Neural cell (in vitro differentiated cells): Measurements from ENCODE around the gene PRKACA.
"Not testable (repeated sequence)": the region's sequence is repeated elsewhere in the genome, so short reads cannot be mapped to it uniquely, and the experiment has no call there.

Experiments used
- EP300 ChIP-seq: fragments of 450-650 bp; conservative IDR thresholded peaks from 2 replicates; pipeline ENCODE4 v1.6.1; 2014; ENCODE audit warnings: antibody characterized with exemption, mild to moderate bottlenecking, moderate library complexity; ENCODE audit not compliant: poor library complexity, severe bottlenecking
- EZH2 ChIP-seq: fragments of 200-600, 300-800 bp; shearing (Covaris generic), sonication (generic); IDR thresholded peaks from 2 replicates; pipeline ENCODE4 v1.6.1; 2014; ENCODE audit warnings: antibody characterized with exemption, low read length, borderline replicate concordance, mild to moderate bottlenecking; ENCODE audit not compliant: insufficient read depth, poor library complexity, severe bottlenecking
- TF ChIP-seq, protein P1 (sequence below): fragments of 450-650 bp; IDR thresholded peaks from 2 replicates; pipeline ENCODE4 v1.5.1; 2014; ENCODE audit warnings: antibody characterized with exemption, mild to moderate bottlenecking, moderate library complexity; ENCODE audit not compliant: poor library complexity, severe bottlenecking

GRCh38 chr19:14047866-14048265 is 69.7 kb downstream of the PRKACA start:
- TF ChIP-seq EP300, EZH2: not testable (repeated sequence)
- TF ChIP-seq, protein P1, sequence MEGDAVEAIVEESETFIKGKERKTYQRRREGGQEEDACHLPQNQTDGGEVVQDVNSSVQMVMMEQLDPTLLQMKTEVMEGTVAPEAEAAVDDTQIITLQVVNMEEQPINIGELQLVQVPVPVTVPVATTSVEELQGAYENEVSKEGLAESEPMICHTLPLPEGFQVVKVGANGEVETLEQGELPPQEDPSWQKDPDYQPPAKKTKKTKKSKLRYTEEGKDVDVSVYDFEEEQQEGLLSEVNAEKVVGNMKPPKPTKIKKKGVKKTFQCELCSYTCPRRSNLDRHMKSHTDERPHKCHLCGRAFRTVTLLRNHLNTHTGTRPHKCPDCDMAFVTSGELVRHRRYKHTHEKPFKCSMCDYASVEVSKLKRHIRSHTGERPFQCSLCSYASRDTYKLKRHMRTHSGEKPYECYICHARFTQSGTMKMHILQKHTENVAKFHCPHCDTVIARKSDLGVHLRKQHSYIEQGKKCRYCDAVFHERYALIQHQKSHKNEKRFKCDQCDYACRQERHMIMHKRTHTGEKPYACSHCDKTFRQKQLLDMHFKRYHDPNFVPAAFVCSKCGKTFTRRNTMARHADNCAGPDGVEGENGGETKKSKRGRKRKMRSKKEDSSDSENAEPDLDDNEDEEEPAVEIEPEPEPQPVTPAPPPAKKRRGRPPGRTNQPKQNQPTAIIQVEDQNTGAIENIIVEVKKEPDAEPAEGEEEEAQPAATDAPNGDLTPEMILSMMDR: not testable (repeated sequence)
